PC-9 (cell line): Measurements from ENCODE around the gene ARHGEF28.

Source experiments
- CTCF ChIP-seq: fragments of 200-600 bp; sonication (generic); conservative IDR thresholded peaks from 2 replicates; pipeline ENCODE4 v1.6.1; 2017; ENCODE audit warnings: mixed run types, antibody characterized with exemption, mild to moderate bottlenecking, moderate library complexity
- EZH2 ChIP-seq: fragments of 200-600 bp; sonication (generic); IDR thresholded peaks from 2 replicates; pipeline ENCODE4 v1.8.0; 2017; ENCODE audit warnings: antibody characterized with exemption, low read depth

GRCh38 chr5:73783828-73784227 lies 157.8 kb downstream of the ARHGEF28 start:
- TF ChIP-seq CTCF (peak; percentile 44; the same call in 1 of the 2 replicates), EZH2 (no peak)
